KMS-11 (cell line): Measurements from ENCODE around the gene ADGRA3.

Experiments used
- H2AFZ ChIP-seq: fragments of 200-600 bp; sonication (generic); 2 replicates; pipeline ENCODE4 v1.6.1; 2016; ENCODE audit warnings: antibody characterized with exemption, mixed run types, low read depth
- H3K27ac ChIP-seq: fragments of 200-600 bp; sonication (generic); 2 replicates; pipeline ENCODE4 v1.6.1; 2016; ENCODE audit warnings: mild to moderate bottlenecking, mixed run types
- H3K27me3 ChIP-seq: fragments of 200-600 bp; sonication (generic); 2 replicates; pipeline ENCODE4 v1.6.1; 2017; ENCODE audit warnings: mild to moderate bottlenecking, low read depth, mixed run types, moderate library complexity; ENCODE audit not compliant: insufficient read depth
- H3K36me3 ChIP-seq: fragments of 200-600 bp; sonication (generic); 2 replicates; pipeline ENCODE4 v1.6.1; 2017; ENCODE audit warnings: mild to moderate bottlenecking, mixed run types; ENCODE audit not compliant: insufficient read depth
- H3K4me1 ChIP-seq: fragments of 200-600 bp; sonication (generic); 2 replicates; pipeline ENCODE4 v1.6.1; 2016; ENCODE audit warnings: mild to moderate bottlenecking, low read depth, mixed run types; ENCODE audit not compliant: poor library complexity, severe bottlenecking
- H3K4me2 ChIP-seq: fragments of 200-600 bp; sonication (generic); 2 replicates; pipeline ENCODE4 v1.7.0; 2016; ENCODE audit warnings: mild to moderate bottlenecking, mixed run types
- H3K4me3 ChIP-seq: fragments of 200-600 bp; sonication (generic); IDR thresholded peaks from 2 replicates; pipeline ENCODE4 v1.6.1; 2017; ENCODE audit warnings: low read depth, low read length, mixed read lengths; ENCODE audit not compliant: insufficient read depth
- H3K79me2 ChIP-seq: fragments of 200-600 bp; sonication (generic); 2 replicates; pipeline ENCODE4 v1.6.1; 2016; ENCODE audit warnings: low read depth, mixed run types; ENCODE audit not compliant: insufficient read depth
- H3K9ac ChIP-seq: fragments of 200-600 bp; sonication (generic); 2 replicates; pipeline ENCODE4 v1.6.1; 2016; ENCODE audit warnings: mild to moderate bottlenecking, mixed run types
- H4K20me1 ChIP-seq: fragments of 200-600 bp; sonication (generic); 2 replicates; pipeline ENCODE4 v1.6.1; 2016; ENCODE audit warnings: mild to moderate bottlenecking, mixed run types; ENCODE audit not compliant: insufficient read depth
- CTCF ChIP-seq: fragments of 200-600 bp; sonication (generic); conservative IDR thresholded peaks from 2 replicates; pipeline ENCODE4 v1.6.1; 2017; ENCODE audit warnings: low read depth, mild to moderate bottlenecking, antibody characterized with exemption, low read length, moderate library complexity, mixed read lengths

Gene ADGRA3

GRCh38 chr4:22454216-22454838 is 61.5 kb downstream of the ADGRA3 start:
- TF ChIP-seq CTCF, result no peak
- Histone ChIP-seq H3K4me3 (no peak overlapping the region), H3K4me1 (no peaks in the 10 kb centered on the region), H3K9ac (no peak overlapping the region), H3K79me2 (no peaks in the 10 kb centered on the region), H2AFZ (no peak overlapping the region), H3K36me3 (no peaks in the 10 kb centered on the region), H3K27me3 (no peaks in the 10 kb centered on the region), H4K20me1 (no peaks in the 10 kb centered on the region), H3K27ac (no peak overlapping the region), H3K4me2 (no peak overlapping the region)

GRCh38 chr4:22444813-22445212 is 71.1 kb downstream of the ADGRA3 start:
- Histone ChIP-seq H2AFZ (no peak overlapping the region), H3K27ac (no peak overlapping the region), H4K20me1 (no peaks in the 10 kb centered on the region), H3K27me3 (no peaks in the 10 kb centered on the region), H3K79me2 (no peaks in the 10 kb centered on the region), H3K4me1 (no peaks in the 10 kb centered on the region), H3K4me3 (no peak overlapping the region), H3K4me2 (no peak overlapping the region), H3K36me3 (no peaks in the 10 kb centered on the region), H3K9ac (no peak overlapping the region)
- TF ChIP-seq CTCF, result no peak

GRCh38 chr4:22442956-22443355 is 72.9 kb downstream of the ADGRA3 start:
- Histone ChIP-seq H3K27me3 (no peaks in the 10 kb centered on the region), H3K27ac (no peak overlapping the region), H3K4me3 (no peak overlapping the region), H3K4me1 (no peaks in the 10 kb centered on the region), H4K20me1 (no peaks in the 10 kb centered on the region), H3K79me2 (no peaks in the 10 kb centered on the region), H3K36me3 (no peaks in the 10 kb centered on the region), H3K9ac (no peak overlapping the region), H2AFZ (no peak overlapping the region), H3K4me2 (no peak overlapping the region)
- no peak for TF ChIP-seq CTCF

- Histone ChIP-seq H3K9ac (no peak overlapping the region), H3K27ac (no peak overlapping the region), H3K4me2 (no peak overlapping the region), H3K79me2 (no peaks in the 10 kb centered on the region), H3K27me3 (no peaks in the 10 kb centered on the region), H3K4me1 (no peaks in the 10 kb centered on the region), H3K4me3 (no peak overlapping the region), H3K36me3 (no peaks in the 10 kb centered on the region), H2AFZ (no peak overlapping the region), H4K20me1 (no peaks in the 10 kb centered on the region)
- TF ChIP-seq CTCF, result no peak
Observed at GRCh38 chr4:22440999-22441398, 74.9 kb downstream of the ADGRA3 start.
